ENCODE data around the gene CCL16.

- TF ChIP-seq CTCF (IDR thresholded peaks at IDR 0.05; ENCODE audit: insufficient read depth, low read length) (no peak), POLR2AphosphoS5 (IDR thresholded peaks at IDR 0.05; ENCODE audit: low read depth) (no peak), GABPA (IDR thresholded peaks at IDR 0.05; ENCODE audit: low read depth) (no peak), REST (IDR thresholded peaks at IDR 0.05; ENCODE audit: insufficient replicate concordance, low read depth) (no peak), SPI1 (IDR thresholded peaks at IDR 0.05; ENCODE audit: borderline replicate concordance, low read depth) (no peak)
Measured at GRCh38 chr17:35953720-35954119, 27.6 kb downstream of the CCL16 start.
